Measurements from ENCODE around the gene ALPG.

Gene ALPG

GRCh38 chr2:232418056-232418455 lies 11.4 kb downstream of the ALPG start:
- peaks cover 3 to 13% of the 10 kb centered on the region in 2 donors for H3K4me1 ChIP-seq (ENCODE audit: control insufficient read depth in 2 of 2, insufficient read depth in 1 of 2, low read depth in 1 of 2, low read length in 2 of 2)
- H2BK120ac ChIP-seq (ENCODE audit: low read depth, low read length), result no peak overlapping the region
- WGBS, 2 donors (ENCODE audit: extremely low coverage in 2 of 2, insufficient read length in 2 of 2, insufficient replicate concordance in 1 of 2), result no CpG with 5 or more reads among the region's 6 CpGs
- no peak overlapping the region for H2AFZ ChIP-seq (ENCODE audit: low read length)
- no peak overlapping the region for H4K8ac ChIP-seq (ENCODE audit: low read depth, low read length)
- no peak overlapping the region for H3K4me3 ChIP-seq (ENCODE audit: low read length in 2 of 2)
- no peak overlapping the region for H2BK5ac ChIP-seq (ENCODE audit: low read length)
- H3K9me3 ChIP-seq (replicated peaks in 1 of 2; ENCODE audit: control insufficient read depth in 2 of 2, insufficient read depth in 1 of 2, low read depth in 1 of 2, low read length in 2 of 2), result peaks cover 18 to 20% of the 10 kb centered on the region in 2 donors
- H3K4ac ChIP-seq (ENCODE audit: low read length), result no peak overlapping the region
- no peak overlapping the region for H2BK12ac ChIP-seq (ENCODE audit: low read length)
- DNase-seq (ENCODE audit: low spot score), result no peak
- no peak overlapping the region for H2BK15ac ChIP-seq (ENCODE audit: low read length)
- peak overlapping the region; percentile 68 for H3K4me2 ChIP-seq (ENCODE audit: insufficient read depth, low read length, poor library complexity, severe bottlenecking)
- peak overlapping the region; percentile 30 for H3K9ac ChIP-seq (ENCODE audit: low read depth, low read length, poor library complexity)
- H3K36me3 ChIP-seq (replicated peaks in 1 of 2; ENCODE audit: control insufficient read depth in 2 of 2, insufficient read depth in 2 of 2, low read length in 2 of 2), result no peaks in the 10 kb centered on the region
- peak overlapping the region; percentile 59 for H3K18ac ChIP-seq (ENCODE audit: low read length)
- peaks cover 2% of the 10 kb centered on the region for H3K79me1 ChIP-seq (ENCODE audit: low read depth, low read length)
- H3K14ac ChIP-seq (ENCODE audit: low read length), result peak overlapping the region; percentile 63
- peaks cover 41 to 95% (median 58%) of the 10 kb centered on the region in 3 experiments for H3K27me3 ChIP-seq (ENCODE audit: control insufficient read depth in 3 of 3, insufficient read depth in 3 of 3, low read depth in 1 of 3, low read length in 3 of 3)
- H3K27ac ChIP-seq (replicated peaks; ENCODE audit: low read length), result no peak overlapping the region
- no peak overlapping the region for H4K91ac ChIP-seq (ENCODE audit: low read depth, low read length, poor library complexity)
- peak overlapping the region; percentile 74 for H2AK5ac ChIP-seq (ENCODE audit: low read depth, low read length)
- peak overlapping the region; percentile 60 for H3K23ac ChIP-seq (ENCODE audit: low read depth, low read length, poor library complexity)

- H3K9me3 ChIP-seq (replicated peaks in 1 of 2; ENCODE audit: control insufficient read depth in 2 of 2, insufficient read depth in 1 of 2, low read depth in 1 of 2, low read length in 2 of 2), result peaks cover 18 to 20% of the 10 kb centered on the region in 2 donors
- peaks cover 3 to 13% of the 10 kb centered on the region in 2 donors for H3K4me1 ChIP-seq (ENCODE audit: control insufficient read depth in 2 of 2, insufficient read depth in 1 of 2, low read depth in 1 of 2, low read length in 2 of 2)
- no peak overlapping the region for H4K8ac ChIP-seq (ENCODE audit: low read depth, low read length)
- no peak overlapping the region for H3K4ac ChIP-seq (ENCODE audit: low read length)
- no peak overlapping the region for H2BK15ac ChIP-seq (ENCODE audit: low read length)
- no peak overlapping the region for H2BK120ac ChIP-seq (ENCODE audit: low read depth, low read length)
- no CpG with 5 or more reads among the region's 49 CpGs for WGBS, 2 donors (ENCODE audit: extremely low coverage in 2 of 2, insufficient read length in 2 of 2, insufficient replicate concordance in 1 of 2)
- no peak overlapping the region for H4K91ac ChIP-seq (ENCODE audit: low read depth, low read length, poor library complexity)
- H2AFZ ChIP-seq (ENCODE audit: low read length), result peak overlapping the region; percentile 75
- H3K14ac ChIP-seq (ENCODE audit: low read length), result peak overlapping the region; percentile 63
- peaks cover 41 to 94% (median 58%) of the 10 kb centered on the region in 3 experiments for H3K27me3 ChIP-seq (ENCODE audit: control insufficient read depth in 3 of 3, insufficient read depth in 3 of 3, low read depth in 1 of 3, low read length in 3 of 3)
- peak overlapping the region; percentile 96 for H3K23ac ChIP-seq (ENCODE audit: low read depth, low read length, poor library complexity)
- H3K18ac ChIP-seq (ENCODE audit: low read length), result peak overlapping the region; percentile 65
- H3K79me1 ChIP-seq (ENCODE audit: low read depth, low read length), result peaks cover 2% of the 10 kb centered on the region
- no peak for DNase-seq (ENCODE audit: low spot score)
- no peaks in the 10 kb centered on the region for H3K36me3 ChIP-seq (replicated peaks in 1 of 2; ENCODE audit: control insufficient read depth in 2 of 2, insufficient read depth in 2 of 2, low read length in 2 of 2)
- no peak overlapping the region for H2BK5ac ChIP-seq (ENCODE audit: low read length)
- H3K4me3 ChIP-seq (ENCODE audit: low read length in 2 of 2), result peak overlapping the region in 1 of 2 donors; percentile 70
- no peak overlapping the region for H3K27ac ChIP-seq (replicated peaks; ENCODE audit: low read length)
- peak overlapping the region; percentile 74 for H2AK5ac ChIP-seq (ENCODE audit: low read depth, low read length)
- peak overlapping the region; percentile 41 for H2BK12ac ChIP-seq (ENCODE audit: low read length)
- peak overlapping the region; percentile 81 for H3K9ac ChIP-seq (ENCODE audit: low read depth, low read length, poor library complexity)
- peak overlapping the region; percentile 68 for H3K4me2 ChIP-seq (ENCODE audit: insufficient read depth, low read length, poor library complexity, severe bottlenecking)
Observed at GRCh38 chr2:232418466-232419244, 12.0 kb downstream of the ALPG start.

GRCh38 chr2:232419245-232420072 lies 12.8 kb downstream of the ALPG start:
- Histone ChIP-seq H3K9me3 (replicated peaks in 1 of 2; ENCODE audit: control insufficient read depth in 2 of 2, insufficient read depth in 1 of 2, low read depth in 1 of 2, low read length in 2 of 2) (peaks cover 18 to 22% of the 10 kb centered on the region in 2 donors), H3K27me3 (ENCODE audit: control insufficient read depth in 3 of 3, insufficient read depth in 3 of 3, low read depth in 1 of 3, low read length in 3 of 3) (peaks cover 41 to 97% (median 66%) of the 10 kb centered on the region in 3 experiments), H3K18ac (ENCODE audit: low read length) (peak overlapping the region; percentile 65), H2AK5ac (ENCODE audit: low read depth, low read length) (peak overlapping the region; percentile 88), H2AFZ (ENCODE audit: low read length) (peak overlapping the region; percentile 75), H3K27ac (replicated peaks; ENCODE audit: low read length) (no peak overlapping the region), H3K9ac (ENCODE audit: low read depth, low read length, poor library complexity) (peak overlapping the region; percentile 60), H3K4ac (ENCODE audit: low read length) (no peak overlapping the region), H3K4me3 (ENCODE audit: low read length in 2 of 2) (peak overlapping the region in 1 of 2 donors; percentile 70), H2BK5ac (ENCODE audit: low read length) (no peak overlapping the region), H3K4me2 (ENCODE audit: insufficient read depth, low read length, poor library complexity, severe bottlenecking) (peak overlapping the region; percentile 68), H3K79me1 (ENCODE audit: low read depth, low read length) (peaks cover 2% of the 10 kb centered on the region), H3K36me3 (replicated peaks in 1 of 2; ENCODE audit: control insufficient read depth in 2 of 2, insufficient read depth in 2 of 2, low read length in 2 of 2) (no peaks in the 10 kb centered on the region), H3K4me1 (ENCODE audit: control insufficient read depth in 2 of 2, insufficient read depth in 1 of 2, low read depth in 1 of 2, low read length in 2 of 2) (peaks cover 3 to 13% of the 10 kb centered on the region in 2 donors), H2BK120ac (ENCODE audit: low read depth, low read length) (no peak overlapping the region), H3K14ac (ENCODE audit: low read length) (no peak overlapping the region), H2BK12ac (ENCODE audit: low read length) (no peak overlapping the region), H3K23ac (ENCODE audit: low read depth, low read length, poor library complexity) (peak overlapping the region; percentile 96), H4K8ac (ENCODE audit: low read depth, low read length) (peak overlapping the region; percentile 43), H4K91ac (ENCODE audit: low read depth, low read length, poor library complexity) (no peak overlapping the region), H2BK15ac (ENCODE audit: low read length) (peak overlapping the region; percentile 49)
- DNase-seq (ENCODE audit: low spot score), result no peak
- no CpG with 5 or more reads among the region's 79 CpGs for WGBS, 2 donors (ENCODE audit: extremely low coverage in 2 of 2, insufficient read length in 2 of 2, insufficient replicate concordance in 1 of 2)

GRCh38 chr2:232420073-232420454 lies 13.4 kb downstream of the ALPG start:
- Histone ChIP-seq H3K27me3 (ENCODE audit: control insufficient read depth in 3 of 3, insufficient read depth in 3 of 3, low read depth in 1 of 3, low read length in 3 of 3) (peaks cover 41 to 98% (median 66%) of the 10 kb centered on the region in 3 experiments), H2BK12ac (ENCODE audit: low read length) (no peak overlapping the region), H3K14ac (ENCODE audit: low read length) (peak overlapping the region; percentile 71), H3K4me3 (ENCODE audit: low read length in 2 of 2) (no peak overlapping the region), H3K36me3 (replicated peaks in 1 of 2; ENCODE audit: control insufficient read depth in 2 of 2, insufficient read depth in 2 of 2, low read length in 2 of 2) (no peaks in the 10 kb centered on the region), H3K4ac (ENCODE audit: low read length) (no peak overlapping the region), H3K79me1 (ENCODE audit: low read depth, low read length) (peaks cover 2% of the 10 kb centered on the region), H2BK120ac (ENCODE audit: low read depth, low read length) (no peak overlapping the region), H3K18ac (ENCODE audit: low read length) (peak overlapping the region; percentile 57), H2AK5ac (ENCODE audit: low read depth, low read length) (peak overlapping the region; percentile 88), H3K9ac (ENCODE audit: low read depth, low read length, poor library complexity) (no peak overlapping the region), H4K91ac (ENCODE audit: low read depth, low read length, poor library complexity) (no peak overlapping the region), H4K8ac (ENCODE audit: low read depth, low read length) (no peak overlapping the region), H3K23ac (ENCODE audit: low read depth, low read length, poor library complexity) (peak overlapping the region; percentile 96), H3K4me2 (ENCODE audit: insufficient read depth, low read length, poor library complexity, severe bottlenecking) (peak overlapping the region; percentile 89), H2BK15ac (ENCODE audit: low read length) (no peak overlapping the region), H3K27ac (replicated peaks; ENCODE audit: low read length) (no peak overlapping the region), H2AFZ (ENCODE audit: low read length) (no peak overlapping the region), H3K9me3 (replicated peaks in 1 of 2; ENCODE audit: control insufficient read depth in 2 of 2, insufficient read depth in 1 of 2, low read depth in 1 of 2, low read length in 2 of 2) (peaks cover 18 to 22% of the 10 kb centered on the region in 2 donors), H2BK5ac (ENCODE audit: low read length) (no peak overlapping the region), H3K4me1 (ENCODE audit: control insufficient read depth in 2 of 2, insufficient read depth in 1 of 2, low read depth in 1 of 2, low read length in 2 of 2) (peaks cover 3 to 13% of the 10 kb centered on the region in 2 donors)
- DNase-seq (ENCODE audit: low spot score), result no peak
- WGBS, 2 donors (ENCODE audit: extremely low coverage in 2 of 2, insufficient read length in 2 of 2, insufficient replicate concordance in 1 of 2), result no CpG with 5 or more reads among the region's 22 CpGs

Measured in neuronal stem cell (in vitro differentiated cells).